Stimulated activated memory B cell treated with anti-CD40 and anti-IgM and Interleukin-4, amounts not matched to agents 10 μg/mL and 1 μg/mL and 100 μg/mL, for 72 hours (primary cell): Measurements from ENCODE around the gene CSTPP1.
"Not testable (repeated sequence)": the region's sequence is repeated elsewhere in the genome, so short reads cannot be mapped to it uniquely, and the experiment has no call there.

Source experiments
- ATAC-seq: fragments of 150-1000 bp; cut with Tn5 transposase; 2 replicates; pipeline ENCODE4 v1.10.0; 2021
- H3K27ac Mint-ChIP-seq: one replicate; pipeline ENCODE4 v1.8.0; 2022; ENCODE audit warnings: mild to moderate bottlenecking, mixed read lengths
- H3K27me3 Mint-ChIP-seq: one replicate; pipeline ENCODE4 v1.8.0; 2022; ENCODE audit warnings: mixed read lengths
- H3K36me3 Mint-ChIP-seq: one replicate; pipeline ENCODE4 v1.8.0; 2022; ENCODE audit warnings: mixed read lengths
- H3K4me1 Mint-ChIP-seq: one replicate; pipeline ENCODE4 v1.8.0; 2022; ENCODE audit warnings: mixed read lengths
- H3K4me3 Mint-ChIP-seq: one replicate; pipeline ENCODE4 v1.8.0; 2022; ENCODE audit warnings: mild to moderate bottlenecking, moderate library complexity, mixed read lengths
- H3K9me3 Mint-ChIP-seq: one replicate; pipeline ENCODE4 v1.8.0; 2022; ENCODE audit warnings: mixed read lengths

CSTPP1 gene

DNA sequence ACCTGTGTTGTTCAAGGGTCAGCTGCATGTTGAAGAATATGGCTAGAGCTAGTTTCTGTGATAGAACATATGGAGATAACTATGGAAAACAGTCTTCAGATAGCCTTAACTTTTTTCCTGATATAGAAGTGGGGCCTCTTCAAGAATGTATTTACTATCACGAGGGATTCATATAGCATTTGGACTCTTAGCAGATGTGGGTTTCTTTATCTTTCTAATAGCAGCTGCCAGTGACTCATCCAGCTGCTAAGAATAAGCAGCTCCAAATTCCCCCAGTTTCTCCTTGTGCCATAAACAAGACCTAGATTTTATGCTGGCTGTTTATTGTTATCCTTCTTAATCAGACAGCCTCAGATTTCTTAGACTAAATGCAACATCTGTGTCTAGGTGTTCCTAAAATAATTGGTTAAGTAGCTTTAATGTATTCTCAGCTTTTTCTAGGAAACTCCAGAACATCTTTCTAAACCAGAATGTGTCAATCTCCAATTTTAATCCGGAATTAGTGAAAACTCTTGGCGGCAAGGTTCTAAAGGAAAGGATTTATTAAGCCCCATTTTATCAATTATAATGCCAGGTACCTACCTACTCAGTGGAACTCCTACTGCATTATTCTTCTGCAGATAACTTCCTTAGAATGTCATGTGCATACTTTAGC, 119.8 kb downstream of the CSTPP1 start:
- H3K9me3 Mint-ChIP-seq: peaks cover 4% of the 10 kb centered on the region
- no peaks in the 10 kb centered on the region for H3K4me1 Mint-ChIP-seq
- ATAC-seq: no peak
- H3K27me3 Mint-ChIP-seq: no peaks in the 10 kb centered on the region
- H3K27ac Mint-ChIP-seq: no peak overlapping the region
- H3K4me3 Mint-ChIP-seq: no peak overlapping the region
- peaks cover 47% of the 10 kb centered on the region for H3K36me3 Mint-ChIP-seq

DNA sequence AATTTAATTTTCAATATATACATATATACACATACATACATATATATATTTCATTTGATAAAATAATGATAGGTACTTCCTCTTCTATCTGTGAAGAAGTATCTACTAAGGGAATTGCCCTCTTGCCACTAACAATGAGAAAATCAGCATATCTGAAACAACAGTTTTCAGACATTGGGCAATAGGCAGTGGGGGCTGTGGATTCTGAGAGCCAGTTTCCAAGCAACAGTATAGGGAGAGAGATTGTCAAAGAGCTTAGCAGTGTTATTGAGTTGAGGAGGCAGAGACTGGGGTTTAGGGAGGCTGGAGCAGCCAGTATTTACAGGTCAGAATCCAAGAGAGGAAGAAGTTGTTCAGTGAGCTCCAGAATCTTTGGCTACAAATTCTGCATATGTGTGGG, 120.8 kb downstream of the CSTPP1 start:
- no peak overlapping the region for H3K4me3 Mint-ChIP-seq
- peaks cover 44% of the 10 kb centered on the region for H3K36me3 Mint-ChIP-seq
- no peak for ATAC-seq
- H3K27me3 Mint-ChIP-seq: no peaks in the 10 kb centered on the region
- H3K4me1 Mint-ChIP-seq: no peaks in the 10 kb centered on the region
- no peak overlapping the region for H3K27ac Mint-ChIP-seq
- H3K9me3 Mint-ChIP-seq: peaks cover 4% of the 10 kb centered on the region

DNA sequence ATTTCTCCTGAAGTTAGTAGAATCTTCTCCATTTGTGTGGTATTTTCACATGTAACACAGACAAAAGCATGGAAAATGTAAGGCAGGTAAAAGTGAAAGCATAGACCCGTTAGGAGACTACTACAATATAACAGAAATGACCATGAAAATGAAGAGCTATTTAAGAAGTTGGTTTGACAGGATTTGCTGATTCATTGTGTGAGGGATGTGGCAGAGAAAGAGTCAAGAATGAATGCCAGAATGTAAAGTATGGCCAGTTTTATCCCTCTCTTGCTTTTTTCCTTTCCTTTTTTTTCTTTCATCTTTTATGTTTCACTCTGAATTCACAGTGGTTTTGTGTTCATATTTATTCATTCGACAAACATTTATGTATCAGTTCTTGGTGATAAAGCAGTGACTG, 124.2 kb downstream of the CSTPP1 start:
- no peak for ATAC-seq
- H3K27me3 Mint-ChIP-seq: no peaks in the 10 kb centered on the region
- H3K9me3 Mint-ChIP-seq: peaks cover 7% of the 10 kb centered on the region
- peaks cover 39% of the 10 kb centered on the region for H3K36me3 Mint-ChIP-seq
- H3K27ac Mint-ChIP-seq: no peak overlapping the region
- no peak overlapping the region for H3K4me3 Mint-ChIP-seq
- no peaks in the 10 kb centered on the region for H3K4me1 Mint-ChIP-seq

DNA sequence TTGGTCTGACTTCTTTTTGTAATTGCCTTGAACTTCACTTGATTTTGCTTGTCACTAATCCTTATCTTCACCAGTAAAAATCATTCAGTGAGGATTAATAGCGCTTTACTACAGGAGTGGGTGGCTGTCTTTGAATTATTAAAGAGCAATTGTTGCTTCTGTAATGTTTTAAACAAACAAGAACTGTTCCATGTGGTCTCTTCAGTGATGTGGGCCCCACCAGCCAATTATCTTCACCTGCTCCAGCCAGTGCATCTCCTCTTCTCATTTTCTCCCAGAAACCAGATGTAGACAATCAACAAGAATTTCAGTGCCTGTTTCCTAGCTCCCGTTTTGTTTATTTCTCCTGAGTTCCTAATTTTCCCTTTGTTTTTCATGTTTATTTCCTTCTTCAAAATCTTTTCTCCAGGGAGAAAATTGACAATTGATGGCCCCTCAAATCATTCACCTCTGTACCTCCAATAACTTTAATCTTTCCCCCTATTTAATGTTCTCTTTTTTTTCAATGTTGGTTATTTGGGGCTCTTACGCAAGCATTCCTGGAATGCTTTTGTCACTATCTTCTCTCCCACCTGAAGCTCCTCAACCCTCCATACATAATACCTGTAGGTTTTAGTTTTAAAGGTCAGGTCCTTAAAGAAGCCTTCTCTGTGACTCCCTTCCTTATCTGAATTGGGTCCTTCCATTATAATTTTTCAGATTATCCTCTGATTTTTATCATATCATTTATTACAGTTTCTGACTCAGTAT, 125.0 kb downstream of the CSTPP1 start:
- ATAC-seq: no peak
- H3K9me3 Mint-ChIP-seq: peaks cover 7% of the 10 kb centered on the region
- no peaks in the 10 kb centered on the region for H3K4me1 Mint-ChIP-seq
- H3K4me3 Mint-ChIP-seq: no peak overlapping the region
- H3K27ac Mint-ChIP-seq: no peak overlapping the region
- peaks cover 39% of the 10 kb centered on the region for H3K36me3 Mint-ChIP-seq
- no peaks in the 10 kb centered on the region for H3K27me3 Mint-ChIP-seq

DNA sequence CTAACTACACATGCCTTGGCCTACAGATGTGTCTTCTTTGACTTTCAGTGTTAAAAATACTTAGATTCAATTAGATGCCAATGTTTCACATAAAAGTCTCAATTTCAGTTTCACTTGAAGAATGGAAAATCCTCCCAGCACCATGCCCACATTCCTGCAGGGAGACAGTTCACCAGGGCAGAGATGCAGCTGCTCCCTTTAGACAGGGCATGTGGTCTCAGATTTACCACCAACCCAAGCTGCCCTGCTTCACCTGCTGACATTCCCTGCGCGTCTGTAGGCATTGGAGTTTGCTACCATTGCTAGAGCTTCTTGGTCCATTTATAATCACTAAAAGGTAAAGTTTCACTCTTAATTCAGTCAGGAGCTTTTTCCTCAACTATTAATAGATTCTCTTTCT, 126.2 kb downstream of the CSTPP1 start:
- no peak for ATAC-seq
- peaks cover 32% of the 10 kb centered on the region for H3K36me3 Mint-ChIP-seq
- peaks cover 4% of the 10 kb centered on the region for H3K9me3 Mint-ChIP-seq
- no peaks in the 10 kb centered on the region for H3K4me1 Mint-ChIP-seq
- no peaks in the 10 kb centered on the region for H3K27me3 Mint-ChIP-seq
- H3K27ac Mint-ChIP-seq: no peak overlapping the region
- no peak overlapping the region for H3K4me3 Mint-ChIP-seq

DNA sequence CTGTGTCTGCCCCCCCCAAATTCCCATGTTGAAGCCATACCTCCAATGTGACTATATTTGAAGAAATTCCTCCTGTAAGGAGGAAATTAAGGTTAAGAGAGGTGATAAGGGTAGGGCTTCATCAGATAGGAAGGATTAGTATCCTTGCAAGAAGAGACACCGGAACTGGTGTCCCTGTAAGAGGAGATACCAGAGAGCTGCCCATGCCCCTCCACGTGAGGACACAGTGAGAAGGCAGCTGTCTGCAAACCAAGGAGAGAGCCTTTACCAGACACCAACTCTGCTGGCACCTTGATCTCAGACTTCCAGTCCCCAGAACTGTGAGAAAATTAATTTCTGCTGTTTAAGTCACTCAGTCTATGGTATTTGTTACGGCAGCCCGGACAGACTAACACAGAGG, 130.8 kb downstream of the CSTPP1 start:
- no peaks in the 10 kb centered on the region for H3K27me3 Mint-ChIP-seq
- ATAC-seq: no peak
- H3K36me3 Mint-ChIP-seq: peaks cover 21% of the 10 kb centered on the region
- peaks cover 4% of the 10 kb centered on the region for H3K9me3 Mint-ChIP-seq
- H3K27ac Mint-ChIP-seq: no peak overlapping the region
- no peak overlapping the region for H3K4me3 Mint-ChIP-seq
- no peaks in the 10 kb centered on the region for H3K4me1 Mint-ChIP-seq

DNA sequence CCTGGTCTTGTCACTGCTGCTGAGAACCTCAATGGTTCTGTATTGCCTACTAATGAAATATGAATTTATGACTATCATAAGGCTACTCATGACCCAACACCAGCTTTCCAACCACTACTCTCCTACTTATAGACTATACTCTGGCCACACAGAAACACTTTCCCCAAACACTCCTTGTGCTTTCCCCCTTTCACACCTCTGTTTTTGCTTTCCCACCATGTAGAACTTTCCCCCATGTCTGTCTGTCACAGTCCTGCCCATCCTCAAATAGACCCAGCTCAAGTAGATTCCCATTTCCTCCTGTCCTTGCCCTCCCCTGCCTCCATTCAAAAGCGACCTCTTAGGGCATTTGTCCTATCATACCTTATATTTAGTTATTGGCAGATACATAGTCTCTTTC, 134.2 kb downstream of the CSTPP1 start:
- no peak for ATAC-seq
- H3K4me1 Mint-ChIP-seq: no peaks in the 10 kb centered on the region
- H3K36me3 Mint-ChIP-seq: peaks cover 5% of the 10 kb centered on the region
- H3K9me3 Mint-ChIP-seq: no peaks in the 10 kb centered on the region
- H3K27ac Mint-ChIP-seq: no peak overlapping the region
- H3K4me3 Mint-ChIP-seq: no peak overlapping the region
- H3K27me3 Mint-ChIP-seq: no peaks in the 10 kb centered on the region

DNA sequence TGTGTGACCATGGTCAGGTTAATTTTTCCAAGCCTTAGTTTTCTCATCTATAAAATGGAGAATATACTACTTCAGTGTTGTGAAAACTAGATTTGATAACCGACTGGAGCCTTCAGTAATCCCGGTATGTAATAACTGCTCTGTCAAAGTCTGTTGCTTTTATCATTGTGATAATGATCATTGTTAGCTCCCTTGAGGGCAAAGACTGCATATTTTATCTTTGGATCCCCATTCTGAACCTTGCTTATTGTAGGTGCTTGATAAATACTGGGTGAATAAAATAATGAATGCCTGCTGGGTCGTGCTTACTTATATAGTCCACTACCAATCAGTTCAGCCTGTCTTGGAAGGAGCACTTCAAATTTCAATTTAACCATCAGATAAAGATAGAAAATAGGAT, 134.8 kb downstream of the CSTPP1 start:
- Mint-ChIP-seq H3K27ac (no peak overlapping the region), H3K4me3 (no peak overlapping the region), H3K9me3 (no peaks in the 10 kb centered on the region), H3K36me3 (peaks cover 5% of the 10 kb centered on the region), H3K27me3 (no peaks in the 10 kb centered on the region), H3K4me1 (no peaks in the 10 kb centered on the region)
- ATAC-seq: no peak

DNA sequence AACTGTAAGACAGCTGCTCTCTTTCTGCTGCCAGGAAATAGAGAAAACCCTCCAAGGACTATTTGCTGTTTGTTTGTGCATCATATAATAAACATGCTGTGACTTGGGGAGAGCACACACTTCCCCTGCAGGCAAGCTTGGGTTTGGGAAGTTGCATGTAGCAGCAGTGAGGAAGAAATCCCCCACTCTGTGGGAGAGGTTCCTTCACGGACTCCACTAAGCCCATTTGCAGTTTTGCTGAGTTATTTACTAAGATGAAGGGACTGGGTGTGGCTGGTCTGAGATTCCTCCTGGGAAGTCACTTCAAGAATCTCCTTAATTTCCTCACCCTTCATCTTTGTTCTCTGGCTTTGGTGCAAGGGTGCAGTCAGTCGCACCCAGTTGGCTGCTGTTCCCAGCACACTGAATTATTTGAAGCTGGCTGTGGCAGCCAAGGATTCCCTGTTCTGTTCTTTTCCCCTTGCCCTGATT, 135.3 kb downstream of the CSTPP1 start:
- no peak overlapping the region for H3K4me3 Mint-ChIP-seq
- H3K36me3 Mint-ChIP-seq: peaks cover 5% of the 10 kb centered on the region
- H3K9me3 Mint-ChIP-seq: no peaks in the 10 kb centered on the region
- no peaks in the 10 kb centered on the region for H3K27me3 Mint-ChIP-seq
- no peaks in the 10 kb centered on the region for H3K4me1 Mint-ChIP-seq
- ATAC-seq: no peak
- no peak overlapping the region for H3K27ac Mint-ChIP-seq

DNA sequence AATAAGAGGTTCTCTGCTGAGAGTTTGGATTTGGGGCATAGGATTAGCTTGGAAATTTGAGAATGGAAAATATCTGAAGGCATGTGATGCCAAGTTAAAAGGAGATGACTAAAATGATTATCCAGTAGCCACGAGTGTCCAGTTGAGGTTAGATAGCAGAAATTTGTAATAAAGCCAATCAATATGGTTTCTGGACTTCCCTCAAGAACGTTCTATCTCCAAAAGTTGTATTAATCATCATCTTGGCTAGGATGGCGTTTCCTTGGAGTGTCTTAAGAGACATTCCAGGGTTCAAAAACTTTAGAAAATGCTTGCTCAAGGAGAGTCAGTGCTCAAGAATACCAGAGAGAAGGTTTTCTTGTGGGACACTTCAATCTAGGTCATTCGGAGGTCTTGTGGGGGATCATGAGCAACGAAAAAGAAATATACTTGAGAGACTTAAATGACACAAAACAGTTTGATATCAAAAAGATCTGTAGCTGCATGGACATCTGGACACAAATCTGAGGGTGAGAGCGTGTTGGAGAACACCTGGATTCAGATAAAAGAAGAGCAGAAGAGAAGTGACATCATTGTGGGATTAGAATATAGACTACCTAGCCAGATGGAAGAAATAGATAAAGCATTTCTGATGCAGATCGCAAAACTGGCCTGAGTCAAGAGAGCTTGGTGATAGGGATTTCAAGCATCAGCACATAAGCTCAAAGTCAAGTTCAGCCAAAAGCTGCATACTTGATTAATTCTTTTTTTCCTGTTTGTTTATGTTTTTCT, 142.4 kb downstream of the CSTPP1 start:
- Mint-ChIP-seq H3K27ac (no peak overlapping the region), H3K4me1 (no peaks in the 10 kb centered on the region), H3K9me3 (no peaks in the 10 kb centered on the region), H3K27me3 (no peaks in the 10 kb centered on the region), H3K4me3 (no peak overlapping the region), H3K36me3 (peaks cover 6% of the 10 kb centered on the region)
- no peak for ATAC-seq

DNA sequence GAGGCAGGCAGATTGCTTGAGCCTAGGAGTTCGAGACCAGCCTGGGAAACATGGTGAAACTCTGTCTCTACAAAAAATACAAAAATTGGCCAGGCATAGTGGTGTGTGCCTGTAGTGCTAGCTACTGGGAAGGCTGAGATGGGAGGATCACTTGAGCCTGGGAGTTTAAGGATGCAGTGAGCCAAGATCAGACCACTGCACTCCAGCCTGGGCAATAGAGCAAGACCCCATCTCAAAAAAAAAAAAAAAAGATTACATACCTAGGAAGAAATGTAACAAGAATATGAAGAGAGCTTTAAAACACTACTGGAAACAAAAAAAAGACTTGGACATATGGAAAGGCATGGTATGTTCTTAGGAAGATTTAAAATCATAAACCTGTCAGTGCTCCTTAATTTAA, 144.2 kb downstream of the CSTPP1 start:
- H3K4me3 Mint-ChIP-seq, H3K4me1 Mint-ChIP-seq, H3K36me3 Mint-ChIP-seq, ATAC-seq, H3K27ac Mint-ChIP-seq, H3K27me3 Mint-ChIP-seq, H3K9me3 Mint-ChIP-seq: not testable (repeated sequence)

DNA sequence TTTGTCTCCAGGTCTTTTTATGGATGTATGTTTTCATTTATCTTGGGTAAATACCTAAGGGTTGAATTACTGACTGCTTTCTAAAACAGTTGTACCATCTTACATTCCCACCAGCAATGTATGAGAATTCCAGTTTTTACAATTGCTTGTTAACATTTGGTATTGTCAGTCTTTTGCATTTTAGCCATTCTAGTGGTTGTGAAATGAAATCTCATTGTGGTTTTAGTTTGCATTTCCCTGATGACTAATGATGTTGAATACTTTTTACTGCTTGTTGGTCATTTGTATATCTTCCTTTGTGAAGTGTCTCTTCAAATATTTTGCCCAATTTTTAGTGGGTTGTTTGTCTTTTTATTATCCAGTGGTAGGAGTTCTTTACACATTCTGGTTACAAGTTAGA, 147.4 kb downstream of the CSTPP1 start:
- Mint-ChIP-seq H3K27me3 (no peaks in the 10 kb centered on the region), H3K4me1 (no peaks in the 10 kb centered on the region), H3K4me3 (no peak overlapping the region), H3K36me3 (peaks cover 6% of the 10 kb centered on the region), H3K9me3 (no peaks in the 10 kb centered on the region), H3K27ac (no peak overlapping the region)
- ATAC-seq: no peak

DNA sequence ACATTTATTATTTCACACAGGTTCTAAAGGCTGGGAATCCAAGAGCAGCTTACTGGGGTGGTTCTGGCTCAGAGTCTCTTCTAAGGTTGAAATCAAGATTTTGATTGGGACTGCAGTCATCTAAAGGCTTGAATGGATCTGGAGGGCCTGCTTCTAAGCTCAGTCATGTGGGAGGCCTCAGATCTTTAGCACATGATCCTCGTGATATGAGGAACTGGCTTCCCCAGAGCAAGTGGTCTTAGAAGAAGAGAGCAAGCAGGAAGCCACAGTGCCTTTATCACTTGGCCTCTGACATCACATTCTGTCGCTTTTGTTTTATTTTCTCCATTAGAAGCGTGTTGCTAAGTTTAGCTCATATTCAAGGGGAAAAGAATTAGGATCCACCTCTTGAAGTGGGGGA, 151.2 kb downstream of the CSTPP1 start:
- no peak overlapping the region for H3K27ac Mint-ChIP-seq
- no peak for ATAC-seq
- H3K4me1 Mint-ChIP-seq: no peaks in the 10 kb centered on the region
- H3K4me3 Mint-ChIP-seq: no peak overlapping the region
- H3K27me3 Mint-ChIP-seq: no peaks in the 10 kb centered on the region
- no peaks in the 10 kb centered on the region for H3K9me3 Mint-ChIP-seq
- H3K36me3 Mint-ChIP-seq: no peaks in the 10 kb centered on the region

DNA sequence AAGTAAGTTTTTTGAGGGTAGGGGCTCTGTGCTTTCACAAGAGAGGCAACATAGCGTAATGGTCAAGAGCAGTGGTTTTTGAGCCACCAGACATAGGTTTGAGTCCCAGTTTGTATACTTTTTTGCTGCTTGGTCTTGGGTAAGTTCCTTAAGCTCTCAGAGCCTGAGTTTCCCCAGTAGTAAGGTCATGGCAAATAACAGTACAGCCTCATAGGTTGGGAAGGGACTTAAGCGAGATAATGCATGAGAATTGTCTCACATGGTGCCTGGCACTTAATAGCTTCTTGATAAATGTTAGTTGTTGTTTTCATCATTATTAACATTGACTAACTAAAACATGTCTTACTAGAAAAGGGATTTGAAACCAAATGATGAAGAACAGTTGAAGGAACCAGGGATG, 157.0 kb downstream of the CSTPP1 start:
- Mint-ChIP-seq H3K36me3 (no peaks in the 10 kb centered on the region), H3K4me3 (no peak overlapping the region)

DNA sequence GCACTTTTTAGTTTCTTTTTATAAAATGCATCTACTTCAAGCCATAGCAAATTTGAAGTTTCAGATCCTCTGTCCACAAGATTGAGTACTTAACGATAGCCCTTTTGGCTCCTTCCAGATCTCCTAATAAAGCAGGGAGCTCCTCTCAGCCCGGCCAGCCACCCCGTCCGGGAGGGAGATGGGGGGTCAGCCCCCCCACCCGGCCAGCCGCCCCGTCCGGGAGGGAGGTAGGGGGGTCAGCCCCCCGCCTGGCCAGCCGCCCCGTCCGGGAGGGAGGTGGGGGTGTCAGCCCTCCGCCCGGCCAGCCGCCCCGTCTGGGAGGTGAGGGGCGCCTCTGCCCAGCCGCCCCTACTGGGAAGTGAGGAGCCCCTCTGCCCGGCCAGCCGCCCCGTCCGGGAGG, 160.3 kb downstream of the CSTPP1 start:
- H3K4me3 Mint-ChIP-seq, H3K4me1 Mint-ChIP-seq, H3K27ac Mint-ChIP-seq, H3K36me3 Mint-ChIP-seq, H3K9me3 Mint-ChIP-seq, ATAC-seq, H3K27me3 Mint-ChIP-seq: not testable (repeated sequence)

More for the DNA sequence above, 157.0 kb downstream of the CSTPP1 start:
- H3K9me3 Mint-ChIP-seq: no peaks in the 10 kb centered on the region
- no peak overlapping the region for H3K27ac Mint-ChIP-seq
- no peaks in the 10 kb centered on the region for H3K27me3 Mint-ChIP-seq
- no peak for ATAC-seq
- H3K4me1 Mint-ChIP-seq: no peaks in the 10 kb centered on the region

DNA sequence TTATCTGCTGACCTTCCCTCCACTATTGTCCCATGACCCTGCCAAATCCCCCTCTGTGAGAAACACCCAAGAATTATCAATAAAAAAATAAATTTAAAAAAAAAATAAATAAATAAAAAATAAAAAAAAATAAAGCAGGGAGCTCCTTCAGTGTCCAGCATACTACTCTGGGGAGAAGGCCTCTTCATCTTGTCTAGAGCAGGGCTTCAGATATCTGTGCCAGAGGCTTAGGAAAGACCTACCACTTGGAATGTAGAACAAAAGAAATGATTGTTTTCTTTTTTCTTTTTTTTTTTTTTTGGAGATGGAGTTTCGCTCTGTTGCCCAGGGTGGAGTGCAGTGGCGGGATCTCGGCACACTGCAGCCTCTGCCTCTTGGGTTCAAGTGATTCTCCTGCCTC, 161.7 kb downstream of the CSTPP1 start:
- H3K9me3 Mint-ChIP-seq, H3K27me3 Mint-ChIP-seq, H3K27ac Mint-ChIP-seq, H3K4me1 Mint-ChIP-seq, ATAC-seq, H3K36me3 Mint-ChIP-seq, H3K4me3 Mint-ChIP-seq: not testable (repeated sequence)
